Neural cell (in vitro differentiated cells): Measurements from ENCODE around the gene LRRFIP2.
"Not testable (repeated sequence)": the region's sequence is repeated elsewhere in the genome, so short reads cannot be mapped to it uniquely, and the experiment has no call there.

Experiments
- EZH2 ChIP-seq: fragments of 200-600, 300-800 bp; shearing (Covaris generic), sonication (generic); IDR thresholded peaks from 2 replicates; pipeline ENCODE4 v1.6.1; 2014; ENCODE audit warnings: antibody characterized with exemption, low read length, borderline replicate concordance, mild to moderate bottlenecking; ENCODE audit not compliant: insufficient read depth, poor library complexity, severe bottlenecking
- MXI1 ChIP-seq: fragments of 450-650 bp; conservative IDR thresholded peaks from 2 replicates; pipeline ENCODE4 v1.6.1; 2014; ENCODE audit warnings: antibody characterized with exemption, mild to moderate bottlenecking; ENCODE audit not compliant: poor library complexity, severe bottlenecking

DNA sequence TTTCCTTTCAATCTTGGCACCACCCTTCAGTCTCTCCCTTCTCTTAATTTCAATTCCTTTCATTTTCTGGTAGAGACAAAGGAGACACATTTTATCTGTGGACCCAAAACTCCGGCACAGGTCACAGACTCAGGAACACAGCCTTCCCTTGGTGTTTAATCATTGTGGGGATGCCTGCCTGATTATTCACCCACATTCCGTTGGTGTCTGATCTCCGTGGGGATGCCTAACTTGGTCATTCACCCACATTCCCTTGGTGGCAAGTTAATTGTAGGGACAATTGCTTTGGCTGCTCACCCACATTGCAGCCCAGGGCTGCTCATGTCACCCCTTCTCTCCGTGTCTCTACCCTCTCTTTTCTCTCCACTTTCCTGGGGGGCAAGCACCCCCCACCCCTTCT is 31.7 kb upstream of the LRRFIP2 start:
- not testable (repeated sequence) for TF ChIP-seq EZH2, MXI1
